Activated CD8-positive, alpha-beta memory T cell treated with anti-CD3 and anti-CD28 coated beads, Interleukin-2, amount 50 U/mL, for 4 hours (primary cell): ENCODE results near the gene FGF19.

Experiments used
- DNase-seq: peaks from one replicate; pipeline ENCODE4 v3.0.0-alpha.2; 2020

FGF19 gene

DNA sequence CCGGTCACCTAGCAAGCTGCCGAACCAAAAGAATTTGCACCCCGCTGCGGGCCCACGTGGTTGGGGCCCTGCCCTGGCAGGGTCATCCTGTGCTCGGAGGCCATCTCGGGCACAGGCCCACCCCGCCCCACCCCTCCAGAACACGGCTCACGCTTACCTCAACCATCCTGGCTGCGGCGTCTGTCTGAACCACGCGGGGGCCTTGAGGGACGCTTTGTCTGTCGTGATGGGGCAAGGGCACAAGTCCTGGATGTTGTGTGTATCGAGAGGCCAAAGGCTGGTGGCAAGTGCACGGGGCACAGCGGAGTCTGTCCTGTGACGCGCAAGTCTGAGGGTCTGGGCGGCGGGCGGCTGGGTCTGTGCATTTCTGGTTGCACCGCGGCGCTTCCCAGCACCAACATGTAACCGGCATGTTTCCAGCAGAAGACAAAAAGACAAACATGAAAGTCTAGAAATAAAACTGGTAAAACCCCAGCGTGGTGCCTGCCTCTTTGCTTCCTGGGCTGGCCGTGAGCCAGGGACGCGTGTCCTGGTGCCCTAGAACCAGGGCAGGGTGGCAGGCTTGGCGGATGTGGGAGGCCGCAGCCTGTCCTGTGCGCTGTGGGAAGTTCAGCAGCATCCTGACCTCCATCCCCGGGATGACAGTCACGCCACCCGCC, 49.7 kb downstream of the FGF19 start:
- DNase-seq = no peak

DNA sequence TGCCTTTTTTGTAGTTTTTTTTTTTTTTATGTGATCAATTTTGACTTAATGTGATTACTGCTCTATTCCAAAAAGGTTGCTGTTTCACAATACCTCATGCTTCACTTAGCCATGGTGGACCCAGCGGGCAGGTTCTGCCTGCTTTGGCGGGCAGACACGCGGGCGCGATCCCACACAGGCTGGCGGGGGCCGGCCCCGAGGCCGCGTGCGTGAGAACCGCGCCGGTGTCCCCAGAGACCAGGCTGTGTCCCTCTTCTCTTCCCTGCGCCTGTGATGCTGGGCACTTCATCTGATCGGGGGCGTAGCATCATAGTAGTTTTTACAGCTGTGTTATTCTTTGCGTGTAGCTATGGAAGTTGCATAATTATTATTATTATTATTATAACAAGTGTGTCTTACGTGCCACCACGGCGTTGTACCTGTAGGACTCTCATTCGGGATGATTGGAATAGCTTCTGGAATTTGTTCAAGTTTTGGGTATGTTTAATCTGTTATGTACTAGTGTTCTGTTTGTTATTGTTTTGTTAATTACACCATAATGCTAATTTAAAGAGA, 50.3 kb downstream of the FGF19 start:
- no peak for DNase-seq

DNA sequence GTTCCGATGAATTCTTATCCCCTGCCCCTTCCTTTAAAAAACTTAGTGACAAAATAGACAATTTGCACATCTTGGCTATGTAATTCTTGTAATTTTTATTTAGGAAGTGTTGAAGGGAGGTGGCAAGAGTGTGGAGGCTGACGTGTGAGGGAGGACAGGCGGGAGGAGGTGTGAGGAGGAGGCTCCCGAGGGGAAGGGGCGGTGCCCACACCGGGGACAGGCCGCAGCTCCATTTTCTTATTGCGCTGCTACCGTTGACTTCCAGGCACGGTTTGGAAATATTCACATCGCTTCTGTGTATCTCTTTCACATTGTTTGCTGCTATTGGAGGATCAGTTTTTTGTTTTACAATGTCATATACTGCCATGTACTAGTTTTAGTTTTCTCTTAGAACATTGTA, 50.8 kb downstream of the FGF19 start:
- DNase-seq = no peak

DNA sequence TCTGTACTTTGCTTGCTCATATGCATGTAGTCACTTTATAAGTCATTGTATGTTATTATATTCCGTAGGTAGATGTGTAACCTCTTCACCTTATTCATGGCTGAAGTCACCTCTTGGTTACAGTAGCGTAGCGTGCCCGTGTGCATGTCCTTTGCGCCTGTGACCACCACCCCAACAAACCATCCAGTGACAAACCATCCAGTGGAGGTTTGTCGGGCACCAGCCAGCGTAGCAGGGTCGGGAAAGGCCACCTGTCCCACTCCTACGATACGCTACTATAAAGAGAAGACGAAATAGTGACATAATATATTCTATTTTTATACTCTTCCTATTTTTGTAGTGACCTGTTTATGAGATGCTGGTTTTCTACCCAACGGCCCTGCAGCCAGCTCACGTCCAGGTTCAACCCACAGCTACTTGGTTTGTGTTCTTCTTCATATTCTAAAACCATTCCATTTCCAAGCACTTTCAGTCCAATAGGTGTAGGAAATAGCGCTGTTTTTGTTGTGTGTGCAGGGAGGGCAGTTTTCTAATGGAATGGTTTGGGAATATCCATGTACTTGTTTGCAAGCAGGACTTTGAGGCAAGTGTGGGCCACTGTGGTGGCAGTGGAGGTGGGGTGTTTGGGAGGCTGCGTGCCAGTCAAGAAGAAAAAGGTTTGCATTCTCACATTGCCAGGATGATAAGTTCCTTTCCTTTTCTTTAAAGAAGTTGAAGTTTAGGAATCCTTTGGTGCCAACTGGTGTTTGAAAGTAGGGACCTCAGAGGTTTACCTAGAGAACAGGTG, 51.8 kb downstream of the FGF19 start:
- no peak for DNase-seq

DNA sequence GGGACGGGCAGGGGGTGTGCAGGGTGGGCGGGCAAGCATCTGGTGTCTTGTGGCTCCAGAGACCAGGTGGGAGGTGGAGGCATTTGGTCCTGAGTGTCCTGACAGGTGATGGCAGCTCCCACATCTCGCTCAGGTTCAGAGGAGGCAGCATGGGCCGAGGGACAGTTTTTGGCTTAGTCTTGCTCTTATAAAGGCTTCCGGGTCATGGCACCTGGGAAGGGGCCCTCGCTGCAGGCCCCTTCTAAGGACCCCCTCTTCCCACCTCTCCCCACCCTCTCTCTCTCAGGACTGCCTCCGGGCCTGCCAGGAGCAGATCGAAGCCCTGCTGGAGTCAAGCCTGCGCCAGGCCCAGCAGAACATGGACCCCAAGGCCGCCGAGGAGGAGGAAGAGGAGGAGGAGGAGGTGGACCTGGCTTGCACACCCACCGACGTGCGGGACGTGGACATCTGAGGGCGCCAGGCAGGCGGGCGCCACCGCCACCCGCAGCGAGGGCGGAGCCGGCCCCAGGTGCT, 52.9 kb downstream of the FGF19 start:
- no peak for DNase-seq

DNA sequence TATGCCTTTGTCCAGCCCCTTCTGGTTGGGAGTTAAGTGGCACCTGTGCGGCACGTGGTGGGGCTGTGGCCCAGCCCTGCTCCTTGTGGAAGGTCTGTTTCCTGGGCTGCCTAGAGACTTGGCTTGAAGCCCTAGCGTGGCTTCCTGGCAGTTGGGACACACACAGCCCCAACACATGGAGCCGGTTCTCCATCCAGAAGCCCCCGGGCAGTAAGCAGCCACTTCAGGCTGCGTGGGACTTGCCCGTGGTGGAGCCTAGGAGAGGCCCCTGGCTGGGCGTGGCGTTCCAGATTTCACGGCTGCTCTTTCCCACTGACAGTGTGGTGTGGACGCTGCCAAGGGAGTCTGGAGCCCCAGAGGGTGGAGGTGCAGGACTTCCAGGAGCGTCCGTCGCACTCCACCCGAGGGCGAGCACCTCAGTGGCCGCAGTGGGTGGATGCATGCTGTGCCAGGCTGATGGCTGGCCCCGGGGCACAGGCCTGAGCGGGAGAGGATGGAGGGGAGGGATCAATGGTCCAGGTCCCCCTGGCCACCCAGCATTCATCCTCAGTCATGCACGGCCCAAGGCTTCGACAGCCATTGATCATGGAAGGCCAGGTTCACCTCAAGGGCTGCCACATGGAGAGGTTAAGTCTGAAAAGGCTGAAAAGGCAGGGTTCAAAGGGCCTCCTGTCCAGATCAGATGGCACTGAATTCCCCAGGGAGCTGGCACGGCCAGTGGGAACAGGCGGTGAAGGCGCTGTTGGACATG, 53.6 kb downstream of the FGF19 start:
- no peak for DNase-seq

DNA sequence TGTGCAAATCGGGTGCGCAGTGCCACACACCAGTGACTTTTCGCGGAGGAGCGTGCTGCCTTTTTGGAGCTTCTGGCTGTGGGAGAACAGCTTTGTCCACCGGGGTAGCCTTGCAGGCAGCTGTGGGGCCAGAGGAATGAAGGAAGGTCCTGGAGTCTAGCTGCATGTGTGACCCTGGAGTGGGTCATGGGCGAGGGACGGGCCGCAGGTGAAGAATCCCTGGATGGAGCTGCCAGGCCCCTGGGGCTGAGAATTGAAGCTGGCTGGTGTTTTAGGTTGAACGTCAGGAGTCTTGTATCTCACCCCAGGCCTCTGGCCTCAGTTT, 54.3 kb downstream of the FGF19 start:
- DNase-seq = no peak

DNA sequence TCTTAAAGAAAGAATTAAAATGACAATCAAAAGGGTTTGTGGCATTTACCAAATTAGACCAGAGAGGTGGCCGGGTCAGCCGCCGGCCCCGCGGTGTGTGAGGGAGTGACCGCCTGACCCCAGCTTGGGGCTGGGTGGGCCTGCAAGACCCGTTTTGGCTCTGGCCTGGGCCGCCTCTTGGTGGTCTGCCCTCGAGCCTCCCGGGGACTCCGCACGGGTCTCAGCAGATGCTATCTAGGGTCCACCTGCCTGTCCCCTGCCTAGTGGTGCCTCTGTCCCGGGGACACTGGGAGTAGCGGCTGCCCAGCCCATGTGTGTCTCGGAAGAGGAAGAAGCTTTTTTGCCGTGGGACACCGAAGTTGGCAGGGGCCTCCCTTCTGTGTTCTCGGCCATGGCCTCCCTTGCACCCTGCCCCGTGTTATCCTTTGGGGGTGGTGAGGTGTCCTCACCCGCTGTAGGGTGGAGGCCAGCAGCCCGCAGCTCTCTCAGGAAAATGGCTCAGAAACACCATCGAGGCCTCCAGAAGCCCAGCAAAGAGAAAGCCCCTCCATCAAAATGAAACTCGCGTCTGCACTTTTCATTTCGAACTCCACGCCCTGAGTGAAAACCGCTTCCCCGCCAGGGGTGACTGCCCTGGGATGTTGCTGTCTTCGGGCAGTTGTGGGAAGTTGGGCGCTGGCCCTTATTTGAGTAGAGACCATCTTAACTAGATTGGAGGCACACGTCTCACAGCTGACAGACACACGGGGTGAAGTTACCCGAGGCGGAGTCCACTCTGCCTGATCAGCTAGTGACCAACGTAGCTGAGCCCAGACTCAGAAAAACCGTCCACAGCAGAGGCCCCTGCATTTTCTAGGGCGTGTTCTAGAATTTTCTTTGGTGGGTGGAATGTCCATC, 54.9 kb downstream of the FGF19 start:
- no peak for DNase-seq
